Brain microvascular endothelial cell (primary cell): ENCODE data around the gene MRPL55.

Source experiments
- DNase-seq: peaks from one replicate; pipeline ENCODE4 v3.0.0-alpha.2; 2020
- H3K27ac ChIP-seq: fragments of 250-450 bp; sonication (Bioruptor Pico); 2 replicates; pipeline ENCODE4 v1.5.1; 2020; ENCODE audit warnings: mild to moderate bottlenecking, moderate library complexity
- H3K27me3 ChIP-seq: fragments of 250-450 bp; sonication (Bioruptor Pico); replicated peaks from 2 replicates; pipeline ENCODE4 v1.5.1; 2020; ENCODE audit warnings: mild to moderate bottlenecking
- H3K36me3 ChIP-seq: fragments of 250-450 bp; sonication (Bioruptor Pico); replicated peaks from 2 replicates; pipeline ENCODE4 v1.5.1; 2020; ENCODE audit warnings: mild to moderate bottlenecking
- H3K4me3 ChIP-seq: 2 replicates; pipeline ENCODE4 v1.5.1; 2011; ENCODE audit warnings: low read depth, mild to moderate bottlenecking, control low read depth, low read length, moderate library complexity
- CTCF ChIP-seq: IDR thresholded peaks from 2 replicates; pipeline ENCODE4 v1.5.1; 2011; ENCODE audit warnings: low read depth, mild to moderate bottlenecking, moderate library complexity, low read length, control low read depth, inconsistent platforms; ENCODE audit errors: missing control alignments
- in situ Hi-C: cut with HindIII; loops from 2 replicates; pipeline ENCODE4 v1.10.0; 2017; ENCODE audit warnings: low sequenced_read_pairs, low pct_ligation_motif_present

The MRPL55 gene

GRCh38 chr1:228101994-228102790 is 6.9 kb downstream of the MRPL55 start:
- in situ Hi-C loops, result no loop called here
- H3K27me3 ChIP-seq, result no peaks in the 10 kb centered on the region
- TF ChIP-seq CTCF, result peak; percentile 54
- DNase-seq, result no peak
- H3K4me3 ChIP-seq, result peak overlapping the region; percentile 87
- H3K27ac ChIP-seq, result peak overlapping the region; percentile 39
- peaks cover 44% of the 10 kb centered on the region for H3K36me3 ChIP-seq

- TF ChIP-seq CTCF, result no peak
- Histone ChIP-seq H3K27ac (no peak overlapping the region), H3K27me3 (no peaks in the 10 kb centered on the region), H3K36me3 (peaks cover 46% of the 10 kb centered on the region), H3K4me3 (peak overlapping the region; percentile 87)
- no peak for DNase-seq
- in situ Hi-C loops, result no loop called here
Measured at GRCh38 chr1:228101614-228101993, 7.5 kb downstream of the MRPL55 start.

GRCh38 chr1:228100822-228101613 is 8.1 kb downstream of the MRPL55 start:
- Histone ChIP-seq H3K27me3 (no peaks in the 10 kb centered on the region), H3K36me3 (peaks cover 41% of the 10 kb centered on the region), H3K4me3 (no peak overlapping the region), H3K27ac (no peak overlapping the region)
- TF ChIP-seq CTCF, result no peak
- in situ Hi-C loops, result no loop called here
- no peak for DNase-seq

- TF ChIP-seq CTCF, result no peak
- Histone ChIP-seq H3K27me3 (no peaks in the 10 kb centered on the region), H3K27ac (no peak overlapping the region), H3K36me3 (peaks cover 40% of the 10 kb centered on the region), H3K4me3 (no peak overlapping the region)
- in situ Hi-C loops, result no loop called here
- DNase-seq, result no peak
Measured at GRCh38 chr1:228099331-228099732, 9.8 kb downstream of the MRPL55 start.

GRCh38 chr1:228098323-228098931 is 10.7 kb downstream of the MRPL55 start:
- in situ Hi-C loops, result no loop called here
- no peak for TF ChIP-seq CTCF
- H3K4me3 ChIP-seq, result no peak overlapping the region
- no peaks in the 10 kb centered on the region for H3K27me3 ChIP-seq
- H3K36me3 ChIP-seq, result peaks cover 40% of the 10 kb centered on the region
- no peak for DNase-seq
- no peak overlapping the region for H3K27ac ChIP-seq
